GM12801 (cell line): ENCODE data around the gene SLC11A1.

Experiments used
- TF ChIP-seq, protein P1 (sequence below): IDR thresholded peaks from one replicate; pipeline ENCODE4 v1.5.1; 2011; ENCODE audit warnings: control low read depth; ENCODE audit not compliant: insufficient read length; ENCODE audit errors: extremely low read depth

Gene SLC11A1

DNA sequence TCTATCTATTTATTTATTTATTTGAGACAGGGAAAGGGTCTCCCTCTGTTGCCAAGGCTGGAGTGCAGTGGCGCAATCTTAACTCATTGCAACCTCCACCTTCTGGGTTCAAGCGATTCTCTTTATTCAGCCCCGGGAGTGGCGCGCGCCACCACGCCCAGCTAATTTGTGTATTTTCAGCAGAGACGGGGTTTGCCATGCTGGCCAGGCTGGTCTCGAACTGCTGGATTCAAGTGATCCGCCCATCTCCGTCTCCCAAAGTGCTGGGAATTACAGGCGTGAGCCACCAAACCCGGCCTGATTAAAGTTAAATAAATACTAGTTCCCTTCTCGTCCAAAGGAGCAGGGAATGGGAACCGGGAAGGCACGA lies 13.4 kb downstream of the SLC11A1 start:
- TF ChIP-seq, protein P1, sequence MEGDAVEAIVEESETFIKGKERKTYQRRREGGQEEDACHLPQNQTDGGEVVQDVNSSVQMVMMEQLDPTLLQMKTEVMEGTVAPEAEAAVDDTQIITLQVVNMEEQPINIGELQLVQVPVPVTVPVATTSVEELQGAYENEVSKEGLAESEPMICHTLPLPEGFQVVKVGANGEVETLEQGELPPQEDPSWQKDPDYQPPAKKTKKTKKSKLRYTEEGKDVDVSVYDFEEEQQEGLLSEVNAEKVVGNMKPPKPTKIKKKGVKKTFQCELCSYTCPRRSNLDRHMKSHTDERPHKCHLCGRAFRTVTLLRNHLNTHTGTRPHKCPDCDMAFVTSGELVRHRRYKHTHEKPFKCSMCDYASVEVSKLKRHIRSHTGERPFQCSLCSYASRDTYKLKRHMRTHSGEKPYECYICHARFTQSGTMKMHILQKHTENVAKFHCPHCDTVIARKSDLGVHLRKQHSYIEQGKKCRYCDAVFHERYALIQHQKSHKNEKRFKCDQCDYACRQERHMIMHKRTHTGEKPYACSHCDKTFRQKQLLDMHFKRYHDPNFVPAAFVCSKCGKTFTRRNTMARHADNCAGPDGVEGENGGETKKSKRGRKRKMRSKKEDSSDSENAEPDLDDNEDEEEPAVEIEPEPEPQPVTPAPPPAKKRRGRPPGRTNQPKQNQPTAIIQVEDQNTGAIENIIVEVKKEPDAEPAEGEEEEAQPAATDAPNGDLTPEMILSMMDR = no peak

DNA sequence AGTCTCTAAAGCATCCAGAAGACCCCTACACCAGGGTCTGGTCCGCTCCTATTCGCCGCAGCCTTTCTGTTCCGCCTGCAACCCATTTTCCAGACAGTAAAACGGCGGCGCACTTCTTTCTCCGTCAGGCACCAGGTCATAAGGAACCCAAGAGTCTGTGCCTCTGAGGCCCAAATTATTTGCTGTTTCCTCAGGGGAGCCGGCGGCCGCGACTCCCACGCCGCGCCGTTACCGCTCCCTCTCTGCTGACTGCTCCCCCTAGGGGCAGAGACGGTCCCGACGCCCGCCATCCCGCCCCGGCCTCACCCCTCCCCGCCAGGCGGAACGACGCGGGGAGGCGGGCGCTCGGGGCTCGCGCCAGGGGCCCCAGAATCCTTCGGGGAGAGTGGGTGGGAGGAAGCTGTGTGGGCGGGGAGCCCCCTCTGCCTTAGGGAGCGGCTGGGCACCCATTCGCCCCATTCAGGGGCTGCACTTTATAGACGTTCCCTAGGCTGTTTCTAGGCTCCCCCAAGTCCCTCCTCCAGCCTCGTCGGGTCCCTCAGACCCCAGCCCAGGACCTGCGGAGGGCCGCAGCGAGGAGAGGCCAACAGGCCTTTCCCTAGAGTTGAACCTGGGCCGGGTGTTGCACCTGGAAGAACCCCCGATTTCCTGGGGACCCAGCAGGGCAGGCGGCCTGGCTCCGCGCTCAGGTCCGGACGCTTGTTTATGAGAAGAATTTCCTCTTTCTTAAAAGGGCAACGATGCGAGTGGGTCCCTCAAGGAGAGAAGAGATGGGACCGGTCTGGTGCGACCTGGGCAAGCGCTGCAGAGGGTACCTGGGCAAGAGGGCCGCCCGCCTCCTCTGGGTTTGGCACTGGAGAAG lies 14.0 kb downstream of the SLC11A1 start:
- TF ChIP-seq, protein P1 = no peak

DNA sequence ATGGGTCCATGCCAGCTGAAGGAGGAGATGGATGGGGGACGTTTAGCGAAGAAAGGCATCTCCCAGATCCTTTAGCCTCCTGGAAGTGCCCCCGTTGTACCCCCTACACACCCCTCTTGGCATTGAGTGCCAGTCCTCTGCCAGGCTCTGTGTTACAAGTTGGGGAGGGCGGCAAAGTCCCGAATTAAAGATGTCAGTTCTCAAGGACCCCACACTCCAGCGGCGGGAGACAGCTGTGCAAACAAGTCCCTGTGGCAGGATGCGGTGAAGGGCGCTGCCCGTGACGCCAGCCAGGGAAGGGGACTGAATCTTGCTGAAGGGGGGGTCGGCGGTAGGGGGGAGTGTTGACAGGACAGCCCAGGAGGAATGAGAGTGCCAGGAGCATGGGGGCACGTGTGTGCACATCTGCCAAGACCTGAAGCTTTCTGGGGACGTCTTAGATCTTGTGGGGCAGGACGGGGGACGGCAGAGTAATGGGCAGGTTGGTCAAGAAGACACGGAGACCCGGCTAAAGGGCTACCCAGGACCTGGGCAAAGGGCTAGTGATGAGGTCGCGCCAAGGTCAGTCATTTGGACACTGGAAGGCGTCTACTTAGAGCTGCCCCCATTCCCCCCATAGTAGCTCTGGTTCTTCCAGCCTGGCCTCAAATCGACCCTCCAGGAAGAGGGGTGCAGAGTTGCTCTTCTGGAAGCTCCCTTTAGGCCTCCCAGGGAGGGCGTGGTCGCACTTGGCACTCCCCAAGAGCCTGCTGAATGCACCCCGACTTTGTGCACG lies 14.8 kb downstream of the SLC11A1 start:
- TF ChIP-seq, protein P1 = no peak

DNA sequence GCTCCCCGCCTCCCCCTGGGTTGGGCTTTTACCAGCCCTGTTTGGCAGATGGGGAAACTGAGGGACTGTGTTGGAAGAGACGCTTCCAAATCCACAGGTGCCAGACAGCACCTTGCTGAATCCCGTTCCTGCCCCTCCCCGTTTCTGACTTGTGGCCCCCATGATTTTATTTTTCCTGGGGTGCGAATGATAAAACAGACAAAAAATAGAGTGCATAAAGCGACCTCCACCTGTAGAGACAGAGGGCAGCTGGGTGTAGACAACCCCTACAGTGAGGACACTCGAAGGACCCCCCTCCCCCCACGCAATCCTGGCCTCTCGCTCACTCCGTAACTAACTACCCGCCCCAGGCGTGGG lies 15.4 kb downstream of the SLC11A1 start:
- TF ChIP-seq, protein P1 = no peak

DNA sequence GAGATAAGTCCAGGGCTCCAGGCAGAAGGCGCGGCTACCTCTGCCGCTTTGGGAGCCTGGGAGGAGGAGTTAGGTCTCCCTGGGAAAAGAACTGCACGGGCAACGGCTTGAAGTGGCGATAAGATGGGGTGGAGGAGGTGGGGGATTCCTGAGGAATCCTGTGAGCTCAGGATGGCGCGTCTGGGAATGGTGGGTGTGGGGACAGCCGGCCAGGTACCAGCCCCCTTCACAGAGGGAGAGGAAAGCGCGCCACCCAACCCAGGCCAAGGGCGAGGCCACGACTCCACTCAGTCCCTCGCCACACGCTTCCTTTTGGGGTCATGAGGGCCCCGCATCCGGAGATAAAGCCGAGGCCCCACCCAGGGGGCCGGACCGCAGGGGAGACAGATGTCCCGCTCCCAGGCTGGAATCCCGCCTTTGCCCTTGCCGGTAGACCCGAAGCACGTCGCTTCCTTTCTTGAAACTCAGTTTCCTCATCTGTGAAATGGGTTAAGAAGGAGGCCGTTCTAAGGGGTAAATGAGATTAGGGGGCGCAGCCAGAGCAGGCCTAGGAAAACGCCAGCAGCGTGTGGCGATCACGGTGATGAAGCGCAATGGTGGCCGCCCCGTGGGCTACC lies 15.9 kb downstream of the SLC11A1 start:
- TF ChIP-seq, protein P1 = no peak

DNA sequence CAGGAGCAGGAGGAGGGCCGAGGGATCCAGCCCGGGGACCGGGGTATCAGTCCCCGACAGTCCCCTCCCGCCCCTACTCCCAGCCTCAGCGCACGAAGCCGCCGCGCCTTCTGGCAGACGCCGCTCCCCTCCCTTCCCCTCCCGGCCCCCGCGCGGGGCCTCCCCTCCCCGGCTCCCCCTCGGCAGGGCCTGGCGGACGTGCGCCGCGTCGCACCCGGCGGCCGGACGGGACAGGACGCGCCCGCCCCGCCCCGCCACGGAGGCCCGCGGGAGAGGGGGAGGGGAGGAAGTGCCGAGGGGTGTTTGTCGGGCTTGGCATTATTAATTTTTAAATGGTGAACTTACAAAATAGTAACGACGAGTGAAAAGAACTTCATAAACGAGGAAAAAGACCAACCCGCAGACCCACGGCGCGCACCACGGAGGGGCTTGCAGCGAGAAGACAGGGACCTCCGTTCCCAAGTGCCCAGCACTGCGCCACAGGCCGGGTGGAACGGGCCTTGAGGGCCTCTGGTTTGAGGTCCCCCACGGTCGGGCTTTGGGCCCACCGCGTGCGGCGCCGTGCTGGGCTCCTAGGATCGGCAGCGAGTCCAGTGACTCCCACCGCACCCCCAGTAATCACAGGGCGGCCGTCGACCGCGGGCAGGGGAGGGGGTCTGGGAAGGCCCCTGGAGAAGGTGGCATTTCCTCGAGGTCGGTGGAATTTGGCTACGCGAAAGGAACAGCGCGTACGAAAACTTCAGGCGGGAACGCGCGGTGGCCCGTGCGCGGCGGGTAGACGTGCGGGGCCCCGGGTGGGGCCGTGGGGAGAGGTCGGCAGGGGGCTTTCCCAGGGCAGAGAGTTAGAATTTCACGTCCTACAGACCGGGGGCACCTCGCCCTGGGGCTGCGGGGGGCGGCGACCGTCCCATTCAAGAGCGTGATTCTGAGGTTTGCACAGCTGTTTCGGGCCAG lies 16.6 kb downstream of the SLC11A1 start:
- TF ChIP-seq, protein P1 = no peak
